A549 (cell line): Measurements from ENCODE around the gene REEP3. TPM values are rescaled to one million over a fixed set of nuclear protein-coding genes. Genes with fewer than 3 reads are reported as not detected.

ENCODE experiments used
- ATAC-seq, 2 experiments: fragments of 200-7000 bp in 1 of 2; fragments of >200 bp in 1 of 2; cut with Nextera tagmentation in 1 of 2; cut with Tn5 transposase in 1 of 2; 3 replicates each; pipeline versions ENCODE4 v1.8.0 to v1.9.1; 2018 to 2020; ENCODE audit warnings: mild to moderate bottlenecking in 1 of 2, moderate library complexity in 1 of 2
- CTCF ChIA-PET: fragments of 300-600 bp; sonication (Branson Sonifier 250); formaldehyde crosslinking; extraction: SDS; loops from one replicate; lab custom pipeline; 2021; ENCODE audit warnings: antibody characterized with exemption, inconsistent platforms; lab: Yijun Ruan, JAX
- POLR2A ChIA-PET: fragments of 350-600 bp; formaldehyde crosslinking; extraction: SDS; loops from one replicate; lab custom pipeline; 2021; ENCODE audit warnings: antibody characterized with exemption, inconsistent platforms; lab: Yijun Ruan, JAX
- DNase-seq, 2 experiments: peaks; one replicate each; pipeline versions ENCODE4 v3.0.0 to v3.0.0-alpha.2; 2011 to 2016; ENCODE audit warnings: low read depth in 1 of 2, low spot score in 1 of 2
- FAIRE-seq: peaks from 2 replicates; lab custom pipeline; 2011; peaks lifted over from hg19 to GRCh38; lab: Jason Lieb, UNC
- H3K27ac ChIP-seq, 2 experiments: fragments of >200 bp; sonication (Bioruptor Twin); formaldehyde crosslinking; 3 replicates each; pipeline ENCODE4 v1.5.1; 2016 to 2017
- H3K4me1 ChIP-seq: fragments of >200 bp; sonication (Bioruptor Twin); formaldehyde crosslinking; 3 replicates; pipeline ENCODE4 v1.6.1; 2016
- H3K4me2 ChIP-seq: fragments of >200 bp; sonication (Bioruptor Twin); formaldehyde crosslinking; 3 replicates; pipeline ENCODE4 v1.6.1; 2016
- H3K4me3 ChIP-seq: fragments of >200 bp; sonication (Bioruptor Twin); formaldehyde crosslinking; 3 replicates; pipeline ENCODE4 v1.5.1; 2016
- H3K9me3 ChIP-seq: fragments of >200 bp; sonication (Bioruptor Twin); formaldehyde crosslinking; 3 replicates; pipeline ENCODE4 v1.6.1; 2016
- ATOH8 ChIP-seq: fragments of 250-450 bp; sonication (Bioruptor Pico); IDR thresholded peaks from 2 replicates; pipeline ENCODE4 v1.5.0; 2020; ENCODE audit warnings: low read depth, mild to moderate bottlenecking, moderate library complexity
- BCL3 ChIP-seq: fragments of >200 bp; sonication (Bioruptor Twin); formaldehyde crosslinking; IDR thresholded peaks from 3 replicates; pipeline ENCODE4 v1.6.1; 2016
- E2F6 ChIP-seq: IDR thresholded peaks from 2 replicates; pipeline ENCODE4 v1.6.1; 2012; ENCODE audit warnings: low read depth, borderline replicate concordance
- EHMT2 ChIP-seq: fragments of 200-600 bp; sonication (generic); IDR thresholded peaks from 2 replicates; pipeline ENCODE4 v1.6.1; 2016; ENCODE audit warnings: antibody characterized with exemption, low read depth, mild to moderate bottlenecking, moderate library complexity
- FOSB ChIP-seq: fragments of 250-450 bp; sonication (Bioruptor Pico); IDR thresholded peaks from 2 replicates; pipeline ENCODE4 v1.5.0; 2020; ENCODE audit warnings: mild to moderate bottlenecking, moderate library complexity
- FOSL2 ChIP-seq, 2 experiments: fragments of 450-650 bp in 1 of 2; fragments of >200 bp in 1 of 2; sonication (Bioruptor Twin) in 1 of 2; formaldehyde crosslinking; IDR thresholded peaks; 2 replicates each; pipeline versions ENCODE4 v1.5.0 to v1.6.1; 2016 to 2020; ENCODE audit warnings: mild to moderate bottlenecking in 1 of 2, moderate library complexity in 1 of 2
- HDAC2 ChIP-seq: fragments of 200-600 bp; sonication (generic); IDR thresholded peaks from 2 replicates; pipeline ENCODE4 v1.6.1; 2016
- HMGXB4 ChIP-seq: fragments of 250-450 bp; sonication (Bioruptor Pico); IDR thresholded peaks from 2 replicates; pipeline ENCODE4 v1.5.0; 2021; ENCODE audit warnings: mild to moderate bottlenecking, moderate library complexity, borderline replicate concordance
- HOXB13 ChIP-seq: fragments of 250-450 bp; sonication (Bioruptor Pico); IDR thresholded peaks from 2 replicates; pipeline ENCODE4 v1.5.0; 2020; ENCODE audit warnings: low read depth, mild to moderate bottlenecking, moderate library complexity
- JUNB ChIP-seq: fragments of >200 bp; sonication (Bioruptor Twin); formaldehyde crosslinking; IDR thresholded peaks from 2 replicates; pipeline ENCODE4 v1.6.1; 2016
- KDM1A ChIP-seq: fragments of 200-600 bp; sonication (generic); IDR thresholded peaks from 2 replicates; pipeline ENCODE4 v1.6.1; 2016; ENCODE audit warnings: low read depth, mild to moderate bottlenecking
- MAZ ChIP-seq: fragments of 150-350 bp; IDR thresholded peaks from 2 replicates; pipeline ENCODE4 v1.6.1; 2014; ENCODE audit warnings: antibody characterized with exemption, low read depth, low read length, borderline replicate concordance
- MYC ChIP-seq: IDR thresholded peaks from 2 replicates; pipeline ENCODE4 v1.6.1; 2012; ENCODE audit warnings: mild to moderate bottlenecking, inconsistent platforms, low read length, improper control_type of control experiment, borderline replicate concordance
- NFE2L2 ChIP-seq: fragments of 150-350 bp; conservative IDR thresholded peaks from 2 replicates; pipeline ENCODE4 v1.6.1; 2014; ENCODE audit warnings: low read length
- NPAS2 ChIP-seq: fragments of 250-450 bp; sonication (Bioruptor Pico); IDR thresholded peaks from 2 replicates; pipeline ENCODE4 v1.8.0; 2022; ENCODE audit warnings: mild to moderate bottlenecking, moderate library complexity, borderline replicate concordance
- PBX3 ChIP-seq: IDR thresholded peaks from 2 replicates; pipeline ENCODE4 v1.6.1; 2012
- POLR2AphosphoS2 ChIP-seq: conservative IDR thresholded peaks from 2 replicates; pipeline ENCODE4 v1.6.1; 2012; ENCODE audit warnings: low read length, improper control_type of control experiment, inconsistent platforms
- SREBF2 ChIP-seq: fragments of 450-650 bp; IDR thresholded peaks from 2 replicates; pipeline ENCODE4 v1.6.1; 2014; ENCODE audit warnings: mild to moderate bottlenecking, moderate library complexity
- TFCP2L1 ChIP-seq: fragments of 250-450 bp; sonication (Bioruptor Pico); IDR thresholded peaks from 2 replicates; pipeline ENCODE4 v1.5.0; 2021; ENCODE audit warnings: mild to moderate bottlenecking
- ZC3H11A ChIP-seq: fragments of 450-650 bp; IDR thresholded peaks from 2 replicates; pipeline ENCODE4 v1.6.1; 2014; ENCODE audit warnings: antibody characterized with exemption, mild to moderate bottlenecking
- ZFP36 ChIP-seq: fragments of 450-650 bp; IDR thresholded peaks from 2 replicates; pipeline ENCODE4 v1.6.1; 2014; ENCODE audit warnings: borderline replicate concordance; ENCODE audit not compliant: partially characterized antibody
- WGBS: methylation state at CpG from one replicate; pipeline ENCODE4 v1.1.6; 2017; ENCODE audit errors: missing lambda C conversion rate; 5-methylcytosine and 5-hydroxymethylcytosine counted together
- polyA plus RNA-seq, 4 experiments: library from polyadenylated mRNA; depleted of rRNA in 3 of 4; stranded (reverse); fragments of >200 nt; fragmentation: RNase III in 1 of 4; extraction: RNeasy Plus Mini Kit Qiagen cat#74134 plus additional on column Dnase treatment in 1 of 4; gene quantifications; 2 replicates in 3 of 4; 3 replicates in 1 of 4; pipeline ENCODE4 v1.2.3, GENCODE V29; 2011 to 2017
- TF ChIP-seq, protein P1 (sequence below): fragments of 450-650 bp; IDR thresholded peaks from 2 replicates; pipeline ENCODE4 v1.6.1; 2014; ENCODE audit warnings: antibody characterized with exemption

REEP3 gene
- polyA plus RNA-seq, 2 of the 4 experiments (the other 2 are of a cell fraction) = 19.6 to 35.8 TPM

GRCh38 chr10:63539994-63540393 lies 18.8 kb downstream of the REEP3 start:
- no peak for TF ChIP-seq EHMT2
- POLR2A ChIA-PET = no interaction called here
- FAIRE-seq = no peak
- ATAC-seq = no peak
- Histone ChIP-seq H3K4me3 (no peak overlapping the region), H3K4me2 (no peak overlapping the region), H3K27ac (no peak overlapping the region), H3K4me1 (peaks cover 28% of the 10 kb centered on the region), H3K9me3 (no peaks in the 10 kb centered on the region)
- WGBS = 17% methylated on average over 1 of the region's 1 CpG
- DNase-seq = no peak
- CTCF ChIA-PET = no interaction called here

DNA sequence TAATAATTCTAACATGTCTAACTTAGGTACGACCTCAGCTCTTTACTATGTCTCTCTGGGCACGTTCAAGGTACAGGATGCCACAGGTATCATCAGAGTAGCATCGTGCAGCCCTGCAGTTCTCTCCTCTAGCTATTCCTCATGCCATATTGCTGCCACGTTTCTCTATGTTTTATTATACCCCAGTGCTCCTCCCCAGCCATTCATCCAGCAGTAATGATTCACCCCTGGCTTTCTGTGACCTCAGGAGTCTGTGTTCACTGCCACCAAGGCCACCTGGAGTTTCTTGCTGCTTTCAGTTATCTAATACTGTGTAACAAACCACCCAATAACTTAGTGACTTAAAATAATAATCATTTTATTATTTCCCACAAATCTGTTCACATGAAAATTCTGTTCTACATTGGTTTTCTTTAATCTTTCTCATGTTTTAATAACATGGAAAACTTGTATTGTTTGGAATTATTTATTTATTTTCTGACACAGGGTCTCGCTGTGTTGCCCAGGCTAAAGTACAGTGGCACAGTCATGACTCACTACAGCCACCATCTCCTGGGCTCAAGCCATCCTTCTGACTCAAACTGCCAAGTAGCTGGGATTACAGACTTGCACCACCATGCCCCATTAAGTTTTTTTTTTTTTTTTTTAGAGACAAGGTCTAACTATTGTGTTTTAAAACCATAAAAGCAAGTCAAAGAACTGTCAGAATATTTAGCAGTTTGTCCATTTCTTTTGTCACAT lies 21.8 kb downstream of the REEP3 start:
- no peak overlapping the region for H3K27ac ChIP-seq
- DNase-seq (peak in 1 of 2 experiments; percentile 30), ATAC-seq (peak in 1 of 2 experiments; percentile 56; a peak in 2 of 6 replicates), FAIRE-seq (no peak)
- CTCF ChIA-PET = interaction anchor here (0.7 to 1.3 kb wide), 3 partner anchors 10 to 53 kb away, joined by 3 read pairs; no protein-coding TSS in a partner anchor
- no peak overlapping the region for H3K4me3 ChIP-seq
- peak overlapping the region; percentile 39; the same call in 2 of the 3 replicates for H3K4me2 ChIP-seq
- H3K4me1 ChIP-seq = peaks cover 28% of the 10 kb centered on the region
- TF ChIP-seq FOSL2 (IDR thresholded peaks at IDR 0.05) (no peak), FOSL2 (CRISPR knock-in tag; IDR thresholded peaks at IDR 0.05) (peak; percentile 37), PBX3 (no peak), MAZ (no peak), BCL3 (no peak), POLR2AphosphoS2 (no peak), JUNB (no peak), NPAS2 (CRISPR knock-in tag) (no peak), HOXB13 (CRISPR knock-in tag) (no peak), HMGXB4 (CRISPR knock-in tag) (no peak), SREBF2 (no peak), MYC (0 out of 2 replicates have a peak, but pooled peaks have one; percentile 35), FOSB (CRISPR knock-in tag) (no peak)
- TF ChIP-seq, protein P1, sequence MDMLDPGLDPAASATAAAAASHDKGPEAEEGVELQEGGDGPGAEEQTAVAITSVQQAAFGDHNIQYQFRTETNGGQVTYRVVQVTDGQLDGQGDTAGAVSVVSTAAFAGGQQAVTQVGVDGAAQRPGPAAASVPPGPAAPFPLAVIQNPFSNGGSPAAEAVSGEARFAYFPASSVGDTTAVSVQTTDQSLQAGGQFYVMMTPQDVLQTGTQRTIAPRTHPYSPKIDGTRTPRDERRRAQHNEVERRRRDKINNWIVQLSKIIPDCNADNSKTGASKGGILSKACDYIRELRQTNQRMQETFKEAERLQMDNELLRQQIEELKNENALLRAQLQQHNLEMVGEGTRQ = no peak
- 63% methylated on average over 5 of the region's 5 CpGs for WGBS
- H3K9me3 ChIP-seq = no peaks in the 10 kb centered on the region
- POLR2A ChIA-PET = no interaction called here

DNA sequence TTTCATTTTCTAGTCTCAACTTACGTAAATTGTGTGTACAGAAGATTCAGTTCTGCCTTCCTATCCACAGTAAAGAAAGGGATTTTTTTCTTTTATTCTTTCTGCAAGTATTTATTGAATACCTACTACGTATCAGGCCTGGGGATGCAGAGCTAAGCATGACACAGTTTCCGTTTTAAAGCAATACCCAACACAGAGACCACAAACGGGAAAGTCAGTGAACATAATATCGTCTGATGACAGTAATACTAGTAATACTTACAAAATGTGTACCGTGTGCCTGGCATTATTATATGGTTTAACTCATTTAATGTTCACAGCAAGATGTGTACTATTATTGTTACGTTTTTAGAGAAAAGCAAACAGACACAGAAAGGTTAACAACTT lies 22.4 kb downstream of the REEP3 start:
- ChIA-PET CTCF (interaction anchor here (0.7 to 1.3 kb wide), 2 partner anchors 21 to 53 kb away, joined by 3 read pairs; no protein-coding TSS in a partner anchor), POLR2A (no interaction called here)
- FAIRE-seq (no peak), ATAC-seq (no peak), DNase-seq (no peak)
- peaks cover 28% of the 10 kb centered on the region for H3K4me1 ChIP-seq
- 65% methylated on average over 7 of the region's 7 CpGs for WGBS
- peak overlapping the region; percentile 9; the same call in 1 of the 3 replicates for H3K4me2 ChIP-seq
- H3K4me3 ChIP-seq = no peak overlapping the region
- no peak overlapping the region for H3K27ac ChIP-seq
- no peaks in the 10 kb centered on the region for H3K9me3 ChIP-seq
- no peak for TF ChIP-seq ZC3H11A
- no peak for TF ChIP-seq KDM1A
- no peak for TF ChIP-seq TFCP2L1 (CRISPR knock-in tag)
- TF ChIP-seq PBX3 = no peak
- TF ChIP-seq NFE2L2 = no peak
- no peak for TF ChIP-seq E2F6
- TF ChIP-seq BCL3 = no peak
- no peak for TF ChIP-seq ZFP36
- TF ChIP-seq ATOH8 = no peak
- no peak for TF ChIP-seq HDAC2
